HCT116 (cell line): ENCODE data around the gene LORICRIN. TPM values are rescaled to one million over a fixed set of nuclear protein-coding genes. Genes with fewer than 3 reads are reported as not detected.

ENCODE experiments used
- ATAC-seq: fragments of 200-7000 bp; cut with Tn5 transposase; 2 replicates; pipeline ENCODE4 v1.9.1; 2020; ENCODE audit warnings: mild to moderate bottlenecking, moderate library complexity
- BruUV-seq: library from RNA; stranded (reverse); fragments of 400-500 nt; replicated peaks from 2 replicates; lab custom pipeline; 2021; lab: Mats Ljungman, UMichigan
- CTCF ChIA-PET: fragments of 300-600 bp; sonication (Branson Sonifier 250); formaldehyde crosslinking; loops from one replicate; lab custom pipeline; 2021; ENCODE audit warnings: antibody characterized with exemption; lab: Charles Lee
- POLR2A ChIA-PET: fragments of 300-600, 350-600 bp; sonication (Branson Sonifier 250); formaldehyde crosslinking; loops from one replicate; lab custom pipeline; 2021; ENCODE audit warnings: antibody characterized with exemption; lab: Charles Lee
- RAD21 ChIA-PET, 2 experiments: fragments of 300-600 bp; sonication (Branson Sonifier 250); formaldehyde crosslinking; loops; one replicate each; lab custom pipeline; 2023; ENCODE audit warnings: low total read pairs in 2 of 2; ENCODE audit not compliant: uncharacterized antibody in 2 of 2, unreplicated experiment in 2 of 2, low non-redundant PET in 1 of 2; lab: Charles Lee
- DNase-seq: peaks from one replicate; pipeline ENCODE4 v3.0.0-alpha.2; 2010; ENCODE audit warnings: low read depth, low spot score
- H2AFZ ChIP-seq: fragments of 200-600 bp; shearing (Covaris generic), sonication (generic); 2 replicates; pipeline ENCODE4 v1.6.1; 2017; ENCODE audit warnings: low read depth, mixed run types, mixed read lengths, antibody characterized with exemption, low read length; ENCODE audit not compliant: poor library complexity, severe bottlenecking
- H3K27ac ChIP-seq: 2 replicates; pipeline ENCODE4 v1.5.1; 2012; ENCODE audit warnings: low read depth, low read length
- H3K27me3 ChIP-seq: fragments of 200-600 bp; sonication (generic); 2 replicates; pipeline ENCODE4 v1.6.1; 2016; ENCODE audit warnings: mixed run types, low read length, mixed read lengths; ENCODE audit not compliant: insufficient read depth
- H3K36me3 ChIP-seq, 2 experiments: fragments of 200-500 bp in 1 of 2; fragments of 200-600 bp in 1 of 2; sonication (Bioruptor generic) in 1 of 2; sonication (generic) in 1 of 2; 2 replicates each; pipeline versions ENCODE4 v1.5.1 to v1.6.1; 2014 to 2016; ENCODE audit warnings: low read length in 2 of 2, inconsistent platforms in 1 of 2, mixed read lengths in 1 of 2, mixed run types in 1 of 2; ENCODE audit not compliant: insufficient read depth in 2 of 2, control insufficient read depth in 1 of 2
- H3K4me1 ChIP-seq, 2 experiments: fragments of 200-600 bp in 1 of 2; sonication (generic) in 1 of 2; 2 replicates each; pipeline versions ENCODE4 v1.5.1 to v1.6.1; 2012 to 2017; ENCODE audit warnings: low read length in 2 of 2, inconsistent platforms in 1 of 2, mild to moderate bottlenecking in 1 of 2, mixed read lengths in 1 of 2, mixed run types in 1 of 2, moderate library complexity in 1 of 2; ENCODE audit not compliant: insufficient read depth in 2 of 2, control insufficient read depth in 1 of 2
- H3K4me2 ChIP-seq: fragments of 200-600 bp; sonication (generic); 2 replicates; pipeline ENCODE4 v1.6.1; 2017; ENCODE audit warnings: mixed run types, low read length, mixed read lengths
- H3K4me3 ChIP-seq, 2 experiments: fragments of 200-600 bp in 1 of 2; sonication (generic) in 1 of 2; replicated peaks in 1 of 2; 2 replicates each; pipeline ENCODE4 v1.5.1; 2011 to 2016; ENCODE audit warnings: low read length in 2 of 2, control low read depth in 1 of 2, low read depth in 1 of 2, mild to moderate bottlenecking in 1 of 2, mixed read lengths in 1 of 2, mixed run types in 1 of 2
- H3K79me2 ChIP-seq: fragments of 200-600 bp; sonication (generic); 2 replicates; pipeline ENCODE4 v1.6.1; 2017; ENCODE audit warnings: mild to moderate bottlenecking, mixed run types, low read length, moderate library complexity, mixed read lengths; ENCODE audit not compliant: insufficient read depth
- H3K9ac ChIP-seq: fragments of 200-600 bp; sonication (generic); 2 replicates; pipeline ENCODE4 v1.6.1; 2016; ENCODE audit warnings: low read length, mixed read lengths
- H3K9me2 ChIP-seq: fragments of 200-600 bp; sonication (generic), shearing (Covaris generic); 2 replicates; pipeline ENCODE4 v1.6.1; 2017; ENCODE audit warnings: mixed run types, mild to moderate bottlenecking, moderate library complexity; ENCODE audit not compliant: insufficient read depth
- H3K9me3 ChIP-seq, 2 experiments: fragments of 200-500 bp in 1 of 2; fragments of 200-600 bp in 1 of 2; sonication (Bioruptor generic) in 1 of 2; sonication (generic) in 1 of 2; 2 replicates each; pipeline ENCODE4 v1.6.1; 2014 to 2017; ENCODE audit warnings: low read length in 2 of 2, mixed read lengths in 2 of 2, inconsistent platforms in 1 of 2, low read depth in 1 of 2, mild to moderate bottlenecking in 1 of 2, mixed run types in 1 of 2, moderate library complexity in 1 of 2; ENCODE audit not compliant: control insufficient read depth in 1 of 2, insufficient read depth in 1 of 2
- H4K20me1 ChIP-seq: fragments of 200-600 bp; sonication (generic), shearing (Covaris generic); 2 replicates; pipeline ENCODE4 v1.6.1; 2017; ENCODE audit warnings: mixed run types, mild to moderate bottlenecking, moderate library complexity; ENCODE audit not compliant: insufficient read depth
- ELF1 ChIP-seq: IDR thresholded peaks from 2 replicates; pipeline ENCODE4 v1.6.1; 2012; ENCODE audit warnings: low read depth, borderline replicate concordance
- EZH2 ChIP-seq: fragments of 200-600 bp; sonication (generic); IDR thresholded peaks from 2 replicates; pipeline ENCODE4 v1.6.1; 2017; ENCODE audit warnings: antibody characterized with exemption, mixed run types
- EZH2phosphoT487 ChIP-seq: fragments of 200-600 bp; IDR thresholded peaks from 2 replicates; pipeline ENCODE4 v1.6.1; 2018; ENCODE audit warnings: antibody characterized with exemption, borderline replicate concordance
- JUND ChIP-seq: IDR thresholded peaks from 2 replicates; pipeline ENCODE4 v1.6.1; 2012
- POLR2AphosphoS5 ChIP-seq: IDR thresholded peaks from 2 replicates; pipeline ENCODE4 v1.6.1; 2011; ENCODE audit warnings: mild to moderate bottlenecking, low read depth, low read length, moderate library complexity
- REST ChIP-seq: IDR thresholded peaks from 2 replicates; pipeline ENCODE4 v1.6.1; 2012; ENCODE audit warnings: low read depth
- SRF ChIP-seq: IDR thresholded peaks from 2 replicates; pipeline ENCODE4 v1.6.1; 2012; ENCODE audit warnings: low read depth
- ZFX ChIP-seq: fragments of 450-650 bp; IDR thresholded peaks from 2 replicates; pipeline ENCODE4 v1.6.1; 2017
- intact Hi-C: fragments of 100-400 bp; cut with micrococcal nuclease; formaldehyde crosslinking; loops from 2 replicates; pipeline ENCODE4 v1.10.0; 2022
- total RNA-seq: library from RNA; stranded (reverse); gene quantifications from one replicate; pipeline ENCODE4 v1.2.1, GENCODE V29; 2021; ENCODE audit not compliant: unreplicated experiment

Gene LORICRIN
- total RNA-seq, 1 experiment from 2014 or later, result not detected

- H4K20me1 ChIP-seq, result no peaks in the 10 kb centered on the region
- H3K4me1 ChIP-seq, result no peaks in the 10 kb centered on the region
- H3K79me2 ChIP-seq, result no peaks in the 10 kb centered on the region
- H3K27ac ChIP-seq, result no peak overlapping the region
- H3K9me2 ChIP-seq, result no peaks in the 10 kb centered on the region
- H3K27me3 ChIP-seq, result peaks cover 5% of the 10 kb centered on the region; the same call in 1 of the 2 replicates
- no peak overlapping the region for H3K4me2 ChIP-seq
- H3K36me3 ChIP-seq, result no peaks in the 10 kb centered on the region
- ChIA-PET POLR2A (no interaction called here), CTCF (interaction anchor here (1.4 to 2.4 kb wide), 4 partner anchors 10 to 356 kb away, joined by 3 to 8 read pairs (median 4); no protein-coding TSS in a partner anchor), RAD21 (no interaction called here)
- no peak overlapping the region for H2AFZ ChIP-seq
- BruUV-seq, result no TSS peak
- no peak overlapping the region for H3K4me3 ChIP-seq
- no peak for ATAC-seq
- intact Hi-C loops, result no loop called here
- no peaks in the 10 kb centered on the region for H3K9me3 ChIP-seq
- H3K9ac ChIP-seq, result no peak overlapping the region
- no peak for DNase-seq
- TF ChIP-seq REST, result no peak
- TF ChIP-seq EZH2, result no peak
- no peak for TF ChIP-seq SRF
- TF ChIP-seq POLR2AphosphoS5, result no peak
- TF ChIP-seq ELF1, result no peak
- no peak for TF ChIP-seq ZFX
- no peak for TF ChIP-seq EZH2phosphoT487
- TF ChIP-seq JUND, result no peak
Observed at GRCh38 chr1:153227810-153228209, 31.7 kb upstream of the LORICRIN start.
